ENCODE measurements around the gene ARHGAP4.

Gene ARHGAP4

DNA sequence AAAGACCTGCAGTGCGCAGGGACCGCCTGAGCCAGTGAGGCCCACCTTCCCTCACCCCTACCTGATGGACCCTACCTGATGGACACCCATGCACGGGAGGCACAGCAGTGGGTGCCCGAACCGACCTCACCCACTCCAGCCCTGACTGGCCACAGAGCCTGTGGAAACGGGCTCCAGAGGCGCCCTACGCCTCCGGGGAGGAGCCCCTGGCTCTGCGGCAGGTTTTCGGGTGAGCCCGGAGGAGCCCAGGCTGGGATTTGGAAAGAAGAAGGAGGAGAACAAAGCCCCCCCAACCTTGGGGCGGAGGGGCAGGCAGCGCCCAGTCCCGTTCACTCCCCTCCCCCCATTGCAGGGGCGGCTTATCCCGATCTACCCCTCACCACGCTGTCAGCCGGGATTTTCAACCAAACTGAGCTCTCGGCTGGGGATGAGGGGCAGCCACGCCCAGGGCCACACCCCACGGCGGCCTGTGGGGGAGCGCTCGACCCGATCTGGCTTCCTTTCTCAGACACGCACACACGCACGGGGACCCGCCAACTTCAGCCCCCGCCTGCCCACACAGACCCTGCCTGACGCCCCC lies 40.8 kb downstream of the ARHGAP4 start:
- Histone ChIP-seq H3K9ac (ENCODE audit: low read length) (no peak overlapping the region), H4K20me1 (ENCODE audit: insufficient read depth, low read length) (no peaks in the 10 kb centered on the region), H3K36me3 (ENCODE audit: insufficient read depth, low read length) (no peaks in the 10 kb centered on the region), H3K4me1 (ENCODE audit: insufficient read depth, low read length, severe bottlenecking) (no peaks in the 10 kb centered on the region), H3F3A (ENCODE audit: insufficient read depth, low read length) (no peaks in the 10 kb centered on the region), H3K27me3 (ENCODE audit: insufficient read depth, low read length) (no peaks in the 10 kb centered on the region), H3K4me2 (ENCODE audit: low read length) (peak overlapping the region; percentile 50; the same call in 1 of the 2 replicates), H2AFZ (ENCODE audit: low read length) (no peak overlapping the region), H3K79me2 (ENCODE audit: insufficient read depth, low read length) (no peaks in the 10 kb centered on the region), H3K27ac (ENCODE audit: low read depth, low read length, poor library complexity, severe bottlenecking) (no peak overlapping the region), H3K9me2 (ENCODE audit: low read depth, low read length) (no peaks in the 10 kb centered on the region), H3K4me3 (ENCODE audit: low read depth, low read length, poor library complexity, severe bottlenecking) (peak overlapping the region; percentile 36), H3K9me3 (ENCODE audit: low read length) (no peaks in the 10 kb centered on the region)
- TF ChIP-seq EZH2 (IDR thresholded peaks at IDR 0.05; ENCODE audit: borderline replicate concordance, low read length): no peak
- TF ChIP-seq, protein P1, sequence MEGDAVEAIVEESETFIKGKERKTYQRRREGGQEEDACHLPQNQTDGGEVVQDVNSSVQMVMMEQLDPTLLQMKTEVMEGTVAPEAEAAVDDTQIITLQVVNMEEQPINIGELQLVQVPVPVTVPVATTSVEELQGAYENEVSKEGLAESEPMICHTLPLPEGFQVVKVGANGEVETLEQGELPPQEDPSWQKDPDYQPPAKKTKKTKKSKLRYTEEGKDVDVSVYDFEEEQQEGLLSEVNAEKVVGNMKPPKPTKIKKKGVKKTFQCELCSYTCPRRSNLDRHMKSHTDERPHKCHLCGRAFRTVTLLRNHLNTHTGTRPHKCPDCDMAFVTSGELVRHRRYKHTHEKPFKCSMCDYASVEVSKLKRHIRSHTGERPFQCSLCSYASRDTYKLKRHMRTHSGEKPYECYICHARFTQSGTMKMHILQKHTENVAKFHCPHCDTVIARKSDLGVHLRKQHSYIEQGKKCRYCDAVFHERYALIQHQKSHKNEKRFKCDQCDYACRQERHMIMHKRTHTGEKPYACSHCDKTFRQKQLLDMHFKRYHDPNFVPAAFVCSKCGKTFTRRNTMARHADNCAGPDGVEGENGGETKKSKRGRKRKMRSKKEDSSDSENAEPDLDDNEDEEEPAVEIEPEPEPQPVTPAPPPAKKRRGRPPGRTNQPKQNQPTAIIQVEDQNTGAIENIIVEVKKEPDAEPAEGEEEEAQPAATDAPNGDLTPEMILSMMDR (IDR thresholded peaks at IDR 0.05; ENCODE audit: low read length): no peak

DNA sequence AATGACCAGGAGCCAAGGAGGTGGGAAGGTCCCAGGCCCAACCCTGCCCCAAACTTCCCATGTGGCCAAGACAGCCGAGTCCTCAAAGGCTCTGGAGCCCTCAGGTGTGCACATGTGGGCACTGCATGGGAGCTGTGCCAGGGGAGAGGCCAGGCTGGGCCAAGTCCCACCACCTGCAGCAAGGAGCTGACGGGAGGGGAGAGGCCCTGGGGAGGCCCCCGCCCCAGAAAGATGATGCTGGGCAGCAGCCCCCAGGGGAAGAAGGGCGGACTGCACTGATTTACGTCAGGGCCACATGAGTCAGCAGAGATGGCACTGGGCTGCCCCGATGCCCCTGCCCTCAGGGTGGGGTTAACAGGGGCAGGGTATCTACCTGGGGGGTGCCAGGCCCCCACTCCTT lies 41.5 kb downstream of the ARHGAP4 start:
- H3K27ac ChIP-seq (ENCODE audit: low read depth, low read length, poor library complexity, severe bottlenecking): no peak overlapping the region
- no peak overlapping the region for H3K9ac ChIP-seq (ENCODE audit: low read length)
- H3K4me3 ChIP-seq (ENCODE audit: low read depth, low read length, poor library complexity, severe bottlenecking): no peak overlapping the region
- H3K4me1 ChIP-seq (ENCODE audit: insufficient read depth, low read length, severe bottlenecking): no peaks in the 10 kb centered on the region
- no peaks in the 10 kb centered on the region for H3K9me3 ChIP-seq (ENCODE audit: low read length)
- no peaks in the 10 kb centered on the region for H3K79me2 ChIP-seq (ENCODE audit: insufficient read depth, low read length)
- H3K27me3 ChIP-seq (ENCODE audit: insufficient read depth, low read length): no peaks in the 10 kb centered on the region
- no peaks in the 10 kb centered on the region for H3K36me3 ChIP-seq (ENCODE audit: insufficient read depth, low read length)
- no peaks in the 10 kb centered on the region for H3F3A ChIP-seq (ENCODE audit: insufficient read depth, low read length)
- no peak overlapping the region for H2AFZ ChIP-seq (ENCODE audit: low read length)
- TF ChIP-seq, protein P1 (IDR thresholded peaks at IDR 0.05; ENCODE audit: low read length): no peak
- TF ChIP-seq EZH2 (IDR thresholded peaks at IDR 0.05; ENCODE audit: borderline replicate concordance, low read length): no peak
- H4K20me1 ChIP-seq (ENCODE audit: insufficient read depth, low read length): no peaks in the 10 kb centered on the region
- no peak overlapping the region for H3K4me2 ChIP-seq (ENCODE audit: low read length)
- H3K9me2 ChIP-seq (ENCODE audit: low read depth, low read length): no peaks in the 10 kb centered on the region

DNA sequence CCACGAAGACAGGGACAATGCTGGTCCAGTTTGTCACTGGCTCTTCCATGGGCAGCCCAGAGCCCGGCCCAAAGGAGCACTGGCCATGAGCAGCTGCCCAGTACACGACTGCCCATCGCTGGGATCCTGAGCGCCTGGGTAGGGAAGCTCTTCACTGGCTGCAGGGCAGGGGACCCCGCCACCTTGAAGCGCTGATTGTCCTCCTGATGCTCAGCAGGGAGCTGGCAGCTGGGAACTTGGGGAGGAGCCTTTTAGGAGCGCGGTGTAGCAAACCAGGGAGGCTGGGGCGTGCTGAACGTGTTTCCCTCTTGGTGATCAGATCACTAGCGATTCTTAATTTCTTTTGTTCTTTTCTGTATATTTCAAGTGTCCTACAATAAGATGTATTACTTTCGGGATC lies 41.9 kb downstream of the ARHGAP4 start:
- TF ChIP-seq, protein P1 (IDR thresholded peaks at IDR 0.05; ENCODE audit: low read length): no peak
- TF ChIP-seq EZH2 (IDR thresholded peaks at IDR 0.05; ENCODE audit: borderline replicate concordance, low read length): no peak

More for the DNA sequence above, 41.9 kb downstream of the ARHGAP4 start:
- Histone ChIP-seq H3K9ac (ENCODE audit: low read length) (no peak overlapping the region), H3K79me2 (ENCODE audit: insufficient read depth, low read length) (no peaks in the 10 kb centered on the region), H3K27ac (ENCODE audit: low read depth, low read length, poor library complexity, severe bottlenecking) (no peak overlapping the region), H3F3A (ENCODE audit: insufficient read depth, low read length) (no peaks in the 10 kb centered on the region), H4K20me1 (ENCODE audit: insufficient read depth, low read length) (no peaks in the 10 kb centered on the region), H3K9me3 (ENCODE audit: low read length) (no peaks in the 10 kb centered on the region), H3K4me1 (ENCODE audit: insufficient read depth, low read length, severe bottlenecking) (no peaks in the 10 kb centered on the region), H3K27me3 (ENCODE audit: insufficient read depth, low read length) (no peaks in the 10 kb centered on the region), H2AFZ (ENCODE audit: low read length) (no peak overlapping the region), H3K4me2 (ENCODE audit: low read length) (no peak overlapping the region), H3K9me2 (ENCODE audit: low read depth, low read length) (no peaks in the 10 kb centered on the region), H3K36me3 (ENCODE audit: insufficient read depth, low read length) (no peaks in the 10 kb centered on the region), H3K4me3 (ENCODE audit: low read depth, low read length, poor library complexity, severe bottlenecking) (no peak overlapping the region)
